Transverse colon (tissue), 3 donors: ENCODE measurements around the gene AFAP1L2.

Source experiments
- EP300 ChIP-seq: sonication (generic); formaldehyde crosslinking; IDR thresholded peaks from one replicate; pipeline ENCODE4 v1.6.1; 2017; ENCODE audit warnings: antibody characterized with exemption, low read depth
- POLR2A ChIP-seq: fragments of 450-650 bp; IDR thresholded peaks from one replicate; pipeline ENCODE4 v1.6.1; 2016; ENCODE audit warnings: antibody characterized with exemption, mild to moderate bottlenecking, moderate library complexity
- TF ChIP-seq, protein P1 (sequence below), 5 experiments: fragments of 200-600 bp in 3 of 5; fragments of 450-650 bp in 2 of 5; sonication (generic) in 3 of 5; IDR thresholded peaks; 1 replicate in 2 of 5; 2 replicates in 3 of 5; pipeline ENCODE4 v1.5.1; 2016 to 2017; ENCODE audit warnings: antibody characterized with exemption in 5 of 5, inconsistent platforms in 3 of 5, mild to moderate bottlenecking in 2 of 5, moderate library complexity in 1 of 5

GRCh38 chr10:114327537-114328440 lies 76.5 kb downstream of the AFAP1L2 start:
- TF ChIP-seq, protein P1, sequence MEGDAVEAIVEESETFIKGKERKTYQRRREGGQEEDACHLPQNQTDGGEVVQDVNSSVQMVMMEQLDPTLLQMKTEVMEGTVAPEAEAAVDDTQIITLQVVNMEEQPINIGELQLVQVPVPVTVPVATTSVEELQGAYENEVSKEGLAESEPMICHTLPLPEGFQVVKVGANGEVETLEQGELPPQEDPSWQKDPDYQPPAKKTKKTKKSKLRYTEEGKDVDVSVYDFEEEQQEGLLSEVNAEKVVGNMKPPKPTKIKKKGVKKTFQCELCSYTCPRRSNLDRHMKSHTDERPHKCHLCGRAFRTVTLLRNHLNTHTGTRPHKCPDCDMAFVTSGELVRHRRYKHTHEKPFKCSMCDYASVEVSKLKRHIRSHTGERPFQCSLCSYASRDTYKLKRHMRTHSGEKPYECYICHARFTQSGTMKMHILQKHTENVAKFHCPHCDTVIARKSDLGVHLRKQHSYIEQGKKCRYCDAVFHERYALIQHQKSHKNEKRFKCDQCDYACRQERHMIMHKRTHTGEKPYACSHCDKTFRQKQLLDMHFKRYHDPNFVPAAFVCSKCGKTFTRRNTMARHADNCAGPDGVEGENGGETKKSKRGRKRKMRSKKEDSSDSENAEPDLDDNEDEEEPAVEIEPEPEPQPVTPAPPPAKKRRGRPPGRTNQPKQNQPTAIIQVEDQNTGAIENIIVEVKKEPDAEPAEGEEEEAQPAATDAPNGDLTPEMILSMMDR (IDR thresholded peaks at IDR 0.05) = no peak
- TF ChIP-seq POLR2A (no peak), EP300 (no peak)
